GM21737 (cell line): Measurements from ENCODE around the gene ASF1A.
"Not testable (repeated sequence)": the region's sequence is repeated elsewhere in the genome, so short reads cannot be mapped to it uniquely, and the experiment has no call there.

Experiments
- ATAC-seq: cut with Tn5 transposase; IDR thresholded peaks from one replicate; pipeline ENCODE4 v1.9.1; 2021; ENCODE audit warnings: mild to moderate bottlenecking, moderate library complexity; ENCODE audit not compliant: unreplicated experiment

The ASF1A gene

GRCh38 chr6:118893807-118894424, at the start of gene ASF1A:
Gene ASF1A, plus strand, starts transcription at chr6:118894152. Its CDS starts 262 bp downstream, at chr6:118894414.
- peak; percentile 64 for ATAC-seq

GRCh38 chr6:118844915-118845314, 49.0 kb upstream of the ASF1A start:
- ATAC-seq, result peak; percentile 43

GRCh38 chr6:118853408-118853807, 40.5 kb upstream of the ASF1A start:
- no peak for ATAC-seq

GRCh38 chr6:118856301-118856700, 37.7 kb upstream of the ASF1A start:
- ATAC-seq, result no peak

GRCh38 chr6:118859517-118860064, 34.4 kb upstream of the ASF1A start:
- no peak for ATAC-seq

- ATAC-seq, result no peak
Observed at GRCh38 chr6:118860363-118860762, 33.6 kb upstream of the ASF1A start.

GRCh38 chr6:118860880-118861279, 33.1 kb upstream of the ASF1A start:
- no peak for ATAC-seq

GRCh38 chr6:118862443-118862842, 31.5 kb upstream of the ASF1A start:
- ATAC-seq, result no peak

GRCh38 chr6:118864341-118865099, 29.4 kb upstream of the ASF1A start:
- peak; percentile 54 for ATAC-seq

GRCh38 chr6:118865100-118865391, 28.9 kb upstream of the ASF1A start:
- ATAC-seq, result no peak

GRCh38 chr6:118867181-118867580, 26.8 kb upstream of the ASF1A start:
- no peak for ATAC-seq

- not testable (repeated sequence) for ATAC-seq
Observed at GRCh38 chr6:118868901-118869300, 25.1 kb upstream of the ASF1A start.

- ATAC-seq, result no peak
Observed at GRCh38 chr6:118869350-118869749, 24.6 kb upstream of the ASF1A start.

GRCh38 chr6:118869894-118870589, 23.9 kb upstream of the ASF1A start:
- ATAC-seq, result no peak

GRCh38 chr6:118871331-118871730, 22.6 kb upstream of the ASF1A start:
- ATAC-seq, result no peak

GRCh38 chr6:118872318-118872717, 21.6 kb upstream of the ASF1A start:
- ATAC-seq, result no peak

- ATAC-seq, result no peak
Observed at GRCh38 chr6:118872726-118873125, 21.2 kb upstream of the ASF1A start.

GRCh38 chr6:118873239-118873638, 20.7 kb upstream of the ASF1A start:
- ATAC-seq, result no peak

- no peak for ATAC-seq
Observed at GRCh38 chr6:118875672-118876071, 18.3 kb upstream of the ASF1A start.

GRCh38 chr6:118876198-118876597, 17.8 kb upstream of the ASF1A start:
- ATAC-seq, result no peak

- no peak for ATAC-seq
Observed at GRCh38 chr6:118876814-118877213, 17.1 kb upstream of the ASF1A start.

GRCh38 chr6:118877806-118878205, 16.1 kb upstream of the ASF1A start:
- ATAC-seq, result no peak
